GM12878 (cell line): Measurements from ENCODE around the gene TCERG1. TPM values are rescaled to one million over a fixed set of nuclear protein-coding genes. Genes with fewer than 3 reads are reported as not detected.

Experiments
- ATAC-seq: fragments of 200-7000 bp; cut with Tn5 transposase; 3 replicates; pipeline ENCODE4 v1.9.1; 2020; ENCODE audit warnings: mild to moderate bottlenecking, moderate library complexity
- BruUV-seq: library from RNA; stranded (reverse); fragments of 400-500 nt; replicated peaks from 2 replicates; lab custom pipeline; 2021; lab: Mats Ljungman, UMichigan
- CTCF ChIA-PET: fragments of 300-600 bp; sonication (Branson Sonifier 250); formaldehyde crosslinking; extraction: SDS; loops from one replicate; lab custom pipeline; 2021; ENCODE audit warnings: inconsistent platforms; lab: Yijun Ruan, JAX
- POLR2A ChIA-PET: fragments of 350-600 bp; formaldehyde crosslinking; extraction: SDS; loops from one replicate; lab custom pipeline; 2021; ENCODE audit warnings: inconsistent platforms; lab: Charles Lee
- RAD21 ChIA-PET: fragments of 300-600 bp; sonication (Branson Sonifier 250); formaldehyde crosslinking; loops from one replicate; lab custom pipeline; 2023; ENCODE audit warnings: antibody characterized with exemption; ENCODE audit not compliant: unreplicated experiment; lab: Charles Lee
- SMC1A ChIA-PET: fragments of 300-600 bp; sonication (Branson Sonifier 250); formaldehyde crosslinking; loops from one replicate; lab custom pipeline; 2023; ENCODE audit not compliant: unreplicated experiment, uncharacterized antibody; lab: Charles Lee
- DNase-seq: peaks from one replicate; pipeline ENCODE4 v3.0.0-alpha.2; 2011; ENCODE audit warnings: low read depth, low spot score
- FAIRE-seq: peaks from 3 replicates; lab custom pipeline; 2011; peaks lifted over from hg19 to GRCh38; lab: Jason Lieb, UNC
- H2AFZ ChIP-seq: 2 replicates; pipeline ENCODE4 v1.6.0; 2011; ENCODE audit warnings: low read depth, low read length, control low read depth; ENCODE audit not compliant: control insufficient read depth
- H3K27ac ChIP-seq: 2 replicates; pipeline ENCODE4 v1.5.1; 2011; ENCODE audit warnings: control low read depth; ENCODE audit not compliant: control insufficient read depth, insufficient read depth
- H3K27me3 ChIP-seq, 2 experiments: replicated peaks in 1 of 2; 2 replicates each; pipeline versions ENCODE4 v1.6.0 to v1.6.1; 2011; ENCODE audit warnings: low read length in 1 of 2; ENCODE audit not compliant: control insufficient read depth in 2 of 2, insufficient read depth in 2 of 2
- H3K36me3 ChIP-seq, 2 experiments: 2 replicates each; pipeline ENCODE4 v1.5.1; 2011; ENCODE audit warnings: low read length in 1 of 2; ENCODE audit not compliant: control insufficient read depth in 2 of 2, insufficient read depth in 2 of 2
- H3K4me1 ChIP-seq: 2 replicates; pipeline ENCODE4 v1.6.1; 2011; ENCODE audit warnings: mild to moderate bottlenecking, low read length, moderate library complexity, mixed read lengths; ENCODE audit not compliant: control insufficient read depth, insufficient read depth
- H3K4me2 ChIP-seq: 2 replicates; pipeline ENCODE4 v1.6.0; 2011; ENCODE audit warnings: control low read depth; ENCODE audit not compliant: control insufficient read depth, insufficient read depth
- H3K4me3 ChIP-seq: fragments of 200-600 bp; sonication (generic); 2 replicates; pipeline ENCODE4 v1.5.1; 2016
- H3K79me2 ChIP-seq: 2 replicates; pipeline ENCODE4 v1.6.0; 2011; ENCODE audit warnings: low read length; ENCODE audit not compliant: control insufficient read depth, insufficient read depth
- H3K9ac ChIP-seq: 2 replicates; pipeline ENCODE4 v1.8.0; 2011; ENCODE audit warnings: low read length, control low read depth, mixed read lengths; ENCODE audit not compliant: control insufficient read depth, insufficient read depth
- H3K9me3 ChIP-seq: replicated peaks from 3 replicates; pipeline ENCODE4 v1.5.1; 2011; ENCODE audit warnings: mild to moderate bottlenecking, low read length; ENCODE audit not compliant: control insufficient read depth, insufficient read depth
- H4K20me1 ChIP-seq: 2 replicates; pipeline ENCODE4 v1.6.0; 2011; ENCODE audit not compliant: control insufficient read depth, insufficient read depth
- ATF7 ChIP-seq: fragments of 450-650 bp; IDR thresholded peaks from 2 replicates; pipeline ENCODE4 v1.6.1; 2016; ENCODE audit warnings: low read depth, mild to moderate bottlenecking
- BMI1 ChIP-seq: fragments of 450-650 bp; IDR thresholded peaks from 2 replicates; pipeline ENCODE4 v1.6.1; 2016; ENCODE audit warnings: mild to moderate bottlenecking, moderate library complexity, borderline replicate concordance
- CBFB ChIP-seq: IDR thresholded peaks from 2 replicates; pipeline ENCODE4 v1.6.1; 2016; ENCODE audit warnings: antibody characterized with exemption, low read depth
- CHD1 ChIP-seq: IDR thresholded peaks from 2 replicates; pipeline ENCODE4 v1.6.1; 2012; ENCODE audit warnings: low read depth, low read length, improper control_type of control experiment
- GABPA ChIP-seq: IDR thresholded peaks from 2 replicates; pipeline ENCODE4 v1.6.1; 2014; ENCODE audit warnings: antibody characterized with exemption, low read depth, mild to moderate bottlenecking, inconsistent platforms
- GATAD2B ChIP-seq: fragments of 450-650 bp; conservative IDR thresholded peaks from 2 replicates; pipeline ENCODE4 v1.6.1; 2017; ENCODE audit warnings: low read depth, mild to moderate bottlenecking, moderate library complexity
- HDAC2 ChIP-seq: fragments of 200-600 bp; sonication (generic); IDR thresholded peaks from 2 replicates; pipeline ENCODE4 v1.6.1; 2017
- MXI1 ChIP-seq: fragments of 150-350 bp; IDR thresholded peaks from 2 replicates; pipeline ENCODE4 v1.6.1; 2011; ENCODE audit warnings: low read depth, mild to moderate bottlenecking, inconsistent platforms, low read length, improper control_type of control experiment
- NBN ChIP-seq: fragments of 450-650 bp; IDR thresholded peaks from 2 replicates; pipeline ENCODE4 v1.6.1; 2016
- PAX5 ChIP-seq: IDR thresholded peaks from 2 replicates; pipeline ENCODE4 v1.6.1; 2011; ENCODE audit warnings: low read depth, low read length, borderline replicate concordance
- POLR2AphosphoS2 ChIP-seq: IDR thresholded peaks from 2 replicates; pipeline ENCODE4 v1.6.1; 2011; ENCODE audit warnings: low read depth, mild to moderate bottlenecking, low read length, improper control_type of control experiment, moderate library complexity
- RB1 ChIP-seq: fragments of 450-650 bp; formaldehyde crosslinking; IDR thresholded peaks from 2 replicates; pipeline ENCODE4 v1.6.1; 2017; ENCODE audit warnings: mild to moderate bottlenecking, borderline replicate concordance
- RBBP5 ChIP-seq: fragments of 200-600 bp; sonication (generic); conservative IDR thresholded peaks from 2 replicates; pipeline ENCODE4 v1.6.1; 2016
- RELA ChIP-seq: fragments of 450-650 bp; IDR thresholded peaks from 2 replicates; pipeline ENCODE4 v1.8.0; 2014; ENCODE audit warnings: borderline replicate concordance; ENCODE audit not compliant: partially characterized antibody
- TCF12 ChIP-seq: IDR thresholded peaks from 2 replicates; pipeline ENCODE4 v1.6.1; 2011; ENCODE audit warnings: low read depth, mild to moderate bottlenecking, low read length
- ZBED1 ChIP-seq: IDR thresholded peaks from 2 replicates; pipeline ENCODE4 v1.6.1; 2016; ENCODE audit warnings: borderline replicate concordance
- ZNF24 ChIP-seq: fragments of 450-650 bp; IDR thresholded peaks from 2 replicates; pipeline ENCODE4 v1.6.1; 2017; ENCODE audit warnings: antibody characterized with exemption, mild to moderate bottlenecking
- ZZZ3 ChIP-seq: IDR thresholded peaks from 2 replicates; pipeline ENCODE4 v1.6.1; 2011; ENCODE audit warnings: low read depth; ENCODE audit not compliant: control insufficient read depth, insufficient read length
- WGBS: methylation state at CpG from one replicate; pipeline ENCODE4 v1.1.6; 2016; ENCODE audit warnings: low lambda C conversion rate; ENCODE audit not compliant: insufficient replicate concordance, insufficient coverage; ENCODE audit errors: missing lambda C conversion rate; 5-methylcytosine and 5-hydroxymethylcytosine counted together
- in situ Hi-C: fragments of 300-500 bp; cut with MboI; formaldehyde crosslinking; loops from 9 replicates; pipeline ENCODE4 v1.14.3; 2018; ENCODE audit warnings: mixed read lengths
- intact Hi-C: fragments of 100-400 bp; cut with micrococcal nuclease; formaldehyde crosslinking; loops from one replicate; pipeline ENCODE4 v1.14.2; 2022; ENCODE audit not compliant: unreplicated experiment
- polyA plus RNA-seq, 11 experiments: library from polyadenylated mRNA; depleted of rRNA in 4 of 11; unstranded in 6 of 11; stranded (reverse) in 5 of 11; fragments of >200 nt; fragmentation: Nextera tagmentation in 4 of 11; fragmentation: Illumina TruSeq in 1 of 11; extraction: Ambion mirVana in 4 of 11; extraction: Trizol in 1 of 11; gene quantifications; 1 replicate in 1 of 11; 2 replicates in 10 of 11; pipeline versions ENCODE4 v1.2.1 to v1.2.3, GENCODE V29; 2011 to 2016; ENCODE audit warnings: inconsistent platforms in 2 of 11, missing spikeins in 2 of 11, low read depth in 1 of 11
- total RNA-seq, 4 experiments: library from RNA; depleted of rRNA in 3 of 4; stranded (reverse); fragments of >200 nt in 3 of 4; fragmentation: Illumina TruSeq in 1 of 4; extraction: Trizol in 1 of 4; gene quantifications; 2 replicates each; pipeline versions ENCODE4 v1.2.1 to v1.2.3, GENCODE V29; 2013 to 2021
- TF ChIP-seq, protein P1 (sequence below): fragments of 150-350 bp; IDR thresholded peaks from 2 replicates; pipeline ENCODE4 v1.6.1; 2014; ENCODE audit warnings: mild to moderate bottlenecking, low read depth, low read length
- TF ChIP-seq, protein P2 (sequence below): IDR thresholded peaks from 2 replicates; pipeline ENCODE4 v1.6.1; 2011; ENCODE audit warnings: low read depth, low read length, improper control_type of control experiment, borderline replicate concordance

TCERG1 gene
- total and polyA plus RNA-seq, 10 of the 15 experiments (the other 5 are each of a cell fraction or from before 2014, with no cell fraction given), result 51.5 to 131 (median 91.6) TPM

DNA sequence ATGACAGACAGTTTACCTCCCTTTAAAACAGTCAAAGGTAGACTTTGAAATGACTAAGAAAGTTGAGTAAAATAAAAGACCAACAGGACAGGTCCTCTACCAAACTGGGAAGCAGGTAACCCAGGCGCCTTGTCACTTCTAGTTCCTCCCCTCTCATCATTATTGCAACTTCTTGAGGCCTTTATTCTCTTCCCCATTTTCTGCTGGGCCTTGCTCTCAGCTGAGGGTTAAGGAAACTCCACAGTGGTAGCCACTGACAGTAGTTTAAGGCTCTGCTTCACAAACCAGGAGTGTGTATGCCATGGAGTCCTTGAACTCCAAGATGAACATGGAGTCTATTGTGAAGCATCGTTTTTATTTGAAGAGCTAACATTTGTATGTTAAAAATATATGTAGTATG lies 36.9 kb upstream of the TCERG1 start:
- Histone ChIP-seq H3K4me2 (no peak overlapping the region), H3K36me3 (no peaks in the 10 kb centered on the region), H3K79me2 (no peaks in the 10 kb centered on the region), H3K4me3 (no peak overlapping the region), H3K9me3 (no peaks in the 10 kb centered on the region), H2AFZ (no peak overlapping the region), H4K20me1 (no peaks in the 10 kb centered on the region), H3K9ac (no peak overlapping the region), H3K27me3 (no peaks in the 10 kb centered on the region; a peak in 1 of 4 replicates), H3K27ac (no peak overlapping the region), H3K4me1 (no peaks in the 10 kb centered on the region)
- POLR2A ChIA-PET, result no interaction called here
- BruUV-seq, result no TSS peak
- 3% methylated on average over 2 of the region's 2 CpGs for WGBS
- CTCF ChIA-PET, result interaction anchor here (0.7 kb wide), 2 partner anchors 40 to 339 kb away, joined by 3 to 4 read pairs; no protein-coding TSS in a partner anchor
- no peak for ATAC-seq
- TF ChIP-seq RELA (no peak), GATAD2B (no peak), GABPA (no peak), CHD1 (no peak), POLR2AphosphoS2 (no peak), PAX5 (no peak), ZZZ3 (no peak), BMI1 (no peak), HDAC2 (no peak), ZNF24 (no peak)
- intact Hi-C loops (no loop called here), in situ Hi-C loops (no loop called here)
- no peak for FAIRE-seq
- RAD21 ChIA-PET, result no interaction called here
- SMC1A ChIA-PET, result no interaction called here
- DNase-seq, result no peak

DNA sequence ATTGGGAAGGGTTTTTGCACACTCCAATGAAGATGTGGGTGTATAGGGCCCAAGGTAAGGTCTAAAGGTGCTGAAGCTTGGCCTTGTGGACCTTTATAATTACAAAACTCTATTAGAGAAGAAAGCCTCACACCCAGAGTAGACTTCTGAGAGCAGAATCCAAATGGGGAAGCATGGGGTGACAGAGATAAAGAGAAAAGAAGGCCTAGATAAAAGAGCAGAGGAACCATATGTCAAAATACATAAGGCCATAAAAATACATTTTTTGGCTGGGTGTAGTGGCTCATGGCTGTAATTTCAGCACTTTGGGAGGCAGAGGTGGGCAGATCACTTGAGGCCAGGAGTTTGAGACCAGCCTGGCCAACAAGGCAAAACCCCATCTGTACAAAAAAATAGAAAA lies 27.4 kb upstream of the TCERG1 start:
- intact Hi-C loops (no loop called here), in situ Hi-C loops (loop anchor here (10.0 kb wide), 1 partner anchor 735 kb away; no protein-coding TSS in a partner anchor)
- no peak overlapping the region for H3K27ac ChIP-seq
- H3K9ac ChIP-seq, result no peak overlapping the region
- no peaks in the 10 kb centered on the region for H3K27me3 ChIP-seq
- no peaks in the 10 kb centered on the region for H4K20me1 ChIP-seq
- no peak for FAIRE-seq
- BruUV-seq, result no TSS peak
- no peaks in the 10 kb centered on the region for H3K9me3 ChIP-seq
- ChIA-PET RAD21 (no interaction called here), POLR2A (no interaction called here), SMC1A (no interaction called here), CTCF (no interaction called here)
- ATAC-seq, result no peak
- H3K79me2 ChIP-seq, result no peaks in the 10 kb centered on the region
- no peak overlapping the region for H3K4me3 ChIP-seq
- H3K4me2 ChIP-seq, result no peak overlapping the region
- no peaks in the 10 kb centered on the region for H3K4me1 ChIP-seq
- no peak for DNase-seq
- no peak overlapping the region for H2AFZ ChIP-seq
- H3K36me3 ChIP-seq, result no peaks in the 10 kb centered on the region
- TF ChIP-seq MXI1, result no peak
- TF ChIP-seq NBN, result no peak
- no peak for TF ChIP-seq CHD1
- TF ChIP-seq CBFB, result no peak
- TF ChIP-seq ZBED1, result no peak
- TF ChIP-seq ATF7, result no peak
- TF ChIP-seq, protein P1, sequence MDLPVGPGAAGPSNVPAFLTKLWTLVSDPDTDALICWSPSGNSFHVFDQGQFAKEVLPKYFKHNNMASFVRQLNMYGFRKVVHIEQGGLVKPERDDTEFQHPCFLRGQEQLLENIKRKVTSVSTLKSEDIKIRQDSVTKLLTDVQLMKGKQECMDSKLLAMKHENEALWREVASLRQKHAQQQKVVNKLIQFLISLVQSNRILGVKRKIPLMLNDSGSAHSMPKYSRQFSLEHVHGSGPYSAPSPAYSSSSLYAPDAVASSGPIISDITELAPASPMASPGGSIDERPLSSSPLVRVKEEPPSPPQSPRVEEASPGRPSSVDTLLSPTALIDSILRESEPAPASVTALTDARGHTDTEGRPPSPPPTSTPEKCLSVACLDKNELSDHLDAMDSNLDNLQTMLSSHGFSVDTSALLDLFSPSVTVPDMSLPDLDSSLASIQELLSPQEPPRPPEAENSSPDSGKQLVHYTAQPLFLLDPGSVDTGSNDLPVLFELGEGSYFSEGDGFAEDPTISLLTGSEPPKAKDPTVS, result no peak
- TF ChIP-seq RBBP5, result no peak
- TF ChIP-seq RELA, result no peak
- TF ChIP-seq RB1, result no peak
- TF ChIP-seq, protein P2, sequence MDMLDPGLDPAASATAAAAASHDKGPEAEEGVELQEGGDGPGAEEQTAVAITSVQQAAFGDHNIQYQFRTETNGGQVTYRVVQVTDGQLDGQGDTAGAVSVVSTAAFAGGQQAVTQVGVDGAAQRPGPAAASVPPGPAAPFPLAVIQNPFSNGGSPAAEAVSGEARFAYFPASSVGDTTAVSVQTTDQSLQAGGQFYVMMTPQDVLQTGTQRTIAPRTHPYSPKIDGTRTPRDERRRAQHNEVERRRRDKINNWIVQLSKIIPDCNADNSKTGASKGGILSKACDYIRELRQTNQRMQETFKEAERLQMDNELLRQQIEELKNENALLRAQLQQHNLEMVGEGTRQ, result no peak
- TF ChIP-seq TCF12, result no peak
- TF ChIP-seq PAX5, result no peak
- TF ChIP-seq GABPA, result no peak
